HepG2 (cell line): ENCODE data around the gene ZDHHC18. TPM values are rescaled to one million over a fixed set of nuclear protein-coding genes. Genes with fewer than 3 reads are reported as not detected.

Source experiments
- ARNT2 ChIP-seq: sonication (generic); formaldehyde crosslinking; IDR thresholded peaks from 2 replicates; pipeline ENCODE4 v1.8.0; 2022; ENCODE audit warnings: mild to moderate bottlenecking, low read depth, missing genetic modification reagents, moderate library complexity
- BCL6 ChIP-seq: IDR thresholded peaks from 2 replicates; pipeline ENCODE4 v1.6.1; 2016; ENCODE audit warnings: missing genetic modification reagents, missing compliant biosample characterization
- CENPT ChIP-seq: sonication (generic); formaldehyde crosslinking; IDR thresholded peaks from 2 replicates; pipeline ENCODE4 v1.8.0; 2022; ENCODE audit warnings: low read depth, mild to moderate bottlenecking, moderate library complexity, missing genetic modification reagents
- FOXO1 ChIP-seq: sonication (generic); formaldehyde crosslinking; IDR thresholded peaks from 2 replicates; pipeline ENCODE4 v1.4.0; 2020; ENCODE audit warnings: missing genetic modification reagents
- GMEB2 ChIP-seq: IDR thresholded peaks from 2 replicates; pipeline ENCODE4 v1.6.1; 2016; ENCODE audit warnings: missing biosample characterization, missing genetic modification reagents, low read depth
- HES4 ChIP-seq: sonication (generic); formaldehyde crosslinking; IDR thresholded peaks from 2 replicates; pipeline ENCODE4 v1.9.0; 2021; ENCODE audit warnings: mild to moderate bottlenecking, missing genetic modification reagents, borderline replicate concordance
- HNRNPH1 ChIP-seq: fragments of 200-400 bp; formaldehyde crosslinking; optimal IDR thresholded peaks from 2 replicates; pipeline ENCODE3; 2017; ENCODE audit warnings: mild to moderate bottlenecking, low read depth, low read length
- HOMEZ ChIP-seq: IDR thresholded peaks from 2 replicates; pipeline ENCODE4 v1.6.1; 2016; ENCODE audit warnings: low read depth
- HOXA5 ChIP-seq: sonication (generic); formaldehyde crosslinking; IDR thresholded peaks from 2 replicates; pipeline ENCODE4 v1.4.0; 2020; ENCODE audit warnings: missing genetic modification reagents
- ISX ChIP-seq: sonication (generic); formaldehyde crosslinking; conservative IDR thresholded peaks from 2 replicates; pipeline ENCODE4 v1.5.0; 2020; ENCODE audit warnings: missing genetic modification reagents
- JDP2 ChIP-seq: sonication (generic); formaldehyde crosslinking; IDR thresholded peaks from 2 replicates; pipeline ENCODE4 v1.8.1; 2022; ENCODE audit warnings: missing genetic modification reagents, borderline replicate concordance
- KDM3A ChIP-seq: IDR thresholded peaks from 2 replicates; pipeline ENCODE4 v1.6.1; 2018; ENCODE audit warnings: low read depth, missing compliant biosample characterization
- LCORL ChIP-seq, 2 experiments: fragments of 450-650 bp in 1 of 2; sonication (generic) in 1 of 2; formaldehyde crosslinking in 1 of 2; IDR thresholded peaks; 2 replicates each; pipeline versions ENCODE4 v1.5.0 to v1.6.1; 2017 to 2020; ENCODE audit warnings: antibody characterized with exemption in 1 of 2, missing genetic modification reagents in 1 of 2
- RCOR2 ChIP-seq: IDR thresholded peaks from 2 replicates; pipeline ENCODE4 v1.6.1; 2016; ENCODE audit warnings: missing biosample characterization, missing genetic modification reagents
- TBX2 ChIP-seq: sonication (generic); formaldehyde crosslinking; IDR thresholded peaks from 2 replicates; pipeline ENCODE4 v1.5.0; 2020; ENCODE audit warnings: missing genetic modification reagents, mild to moderate bottlenecking, borderline replicate concordance
- TCF12 ChIP-seq, 2 experiments: fragments of 450-650 bp in 1 of 2; sonication (generic) in 1 of 2; formaldehyde crosslinking in 1 of 2; IDR thresholded peaks; 2 replicates each; pipeline versions ENCODE4 v1.6.1 to v1.8.0; 2017 to 2022; ENCODE audit warnings: antibody characterized with exemption in 1 of 2, mild to moderate bottlenecking in 1 of 2, missing genetic modification reagents in 1 of 2, moderate library complexity in 1 of 2
- TEF ChIP-seq: sonication (generic); formaldehyde crosslinking; IDR thresholded peaks from 2 replicates; pipeline ENCODE4 v1.5.0; 2020; ENCODE audit warnings: missing genetic modification reagents
- TFAP4 ChIP-seq: sonication (generic); IDR thresholded peaks from 2 replicates; pipeline ENCODE4 v1.6.1; 2016; ENCODE audit warnings: low read depth, borderline replicate concordance
- THAP8 ChIP-seq: sonication (generic); formaldehyde crosslinking; IDR thresholded peaks from 2 replicates; pipeline ENCODE4 v1.5.1; 2020; ENCODE audit warnings: missing genetic modification reagents, mild to moderate bottlenecking, borderline replicate concordance
- ZBTB38 ChIP-seq: sonication (generic); formaldehyde crosslinking; IDR thresholded peaks from 2 replicates; pipeline ENCODE4 v1.5.1; 2020; ENCODE audit warnings: mild to moderate bottlenecking, missing genetic modification reagents
- ZFP1 ChIP-seq: IDR thresholded peaks from 2 replicates; pipeline ENCODE4 v1.6.1; 2016
- ZNF234 ChIP-seq: sonication (generic); formaldehyde crosslinking; conservative IDR thresholded peaks from 2 replicates; pipeline ENCODE4 v1.5.1; 2020; ENCODE audit warnings: mild to moderate bottlenecking, missing genetic modification reagents
- ZNF253 ChIP-seq: sonication (generic); formaldehyde crosslinking; IDR thresholded peaks from 2 replicates; pipeline ENCODE4 v1.8.0; 2022; ENCODE audit warnings: mild to moderate bottlenecking, missing genetic modification reagents, borderline replicate concordance
- polyA plus RNA-seq, 8 experiments: library from polyadenylated mRNA; depleted of rRNA in 3 of 8; stranded (reverse) in 7 of 8; unstranded in 1 of 8; fragments of >200 nt; fragmentation: Illumina TruSeq in 4 of 8; extraction: Trizol in 4 of 8; gene quantifications; 2 replicates each; pipeline versions ENCODE4 v1.2.1 to v1.2.3, GENCODE V29; 2011 to 2016; ENCODE audit warnings: low read depth in 4 of 8, missing spikeins in 1 of 8, mixed read lengths in 1 of 8; ENCODE audit not compliant: insufficient read depth in 1 of 8
- total RNA-seq, 5 experiments: library from RNA; depleted of rRNA; stranded (reverse); fragments of >200 nt; fragmentation: Illumina TruSeq; extraction: Trizol; gene quantifications; 2 replicates each; pipeline ENCODE4 v1.2.3, GENCODE V29; 2016; ENCODE audit warnings: low read depth in 1 of 5

Gene ZDHHC18
- total and polyA plus RNA-seq, 2 of the 13 experiments (the other 11 are each of a cell fraction or from before 2014, with no cell fraction given) = 13.2 to 35.3 TPM

GRCh38 chr1:26862781-26863684, 36.5 kb downstream of the ZDHHC18 start, which contains the start of gene SFN (continued):
- TF ChIP-seq BCL6 (no peak), RCOR2 (no peak), HOXA5 (CRISPR knock-in tag) (no peak), LCORL (IDR thresholded peaks at IDR 0.05) (no peak), LCORL (CRISPR knock-in tag; IDR thresholded peaks at IDR 0.05) (peak; percentile 33; the same call in 1 of the 2 replicates), KDM3A (CRISPR knock-in tag) (no peak), ARNT2 (CRISPR knock-in tag) (no peak), ZNF234 (no peak), GMEB2 (CRISPR knock-in tag) (no peak), TEF (CRISPR knock-in tag) (no peak), TBX2 (CRISPR knock-in tag) (peak; percentile 54; the same call in 1 of the 2 replicates), CENPT (CRISPR knock-in tag) (no peak), ZBTB38 (CRISPR knock-in tag) (peak; percentile 43; the same call in 1 of the 2 replicates), TFAP4 (peak; percentile 72; the same call in 1 of the 2 replicates), ZFP1 (CRISPR knock-in tag) (no peak), HOMEZ (CRISPR knock-in tag) (no peak), ISX (CRISPR knock-in tag) (no peak), HES4 (0 out of 2 replicates have a peak, but pooled peaks have one; percentile 37), TCF12 (IDR thresholded peaks at IDR 0.05) (no peak), TCF12 (CRISPR knock-in tag; IDR thresholded peaks at IDR 0.05) (no peak), THAP8 (CRISPR knock-in tag) (no peak), ZNF253 (CRISPR knock-in tag) (no peak), FOXO1 (CRISPR knock-in tag) (no peak), JDP2 (no peak), HNRNPH1 (no peak)
